Measurements from ENCODE around the gene PLBD2.

- TF ChIP-seq, protein P1, sequence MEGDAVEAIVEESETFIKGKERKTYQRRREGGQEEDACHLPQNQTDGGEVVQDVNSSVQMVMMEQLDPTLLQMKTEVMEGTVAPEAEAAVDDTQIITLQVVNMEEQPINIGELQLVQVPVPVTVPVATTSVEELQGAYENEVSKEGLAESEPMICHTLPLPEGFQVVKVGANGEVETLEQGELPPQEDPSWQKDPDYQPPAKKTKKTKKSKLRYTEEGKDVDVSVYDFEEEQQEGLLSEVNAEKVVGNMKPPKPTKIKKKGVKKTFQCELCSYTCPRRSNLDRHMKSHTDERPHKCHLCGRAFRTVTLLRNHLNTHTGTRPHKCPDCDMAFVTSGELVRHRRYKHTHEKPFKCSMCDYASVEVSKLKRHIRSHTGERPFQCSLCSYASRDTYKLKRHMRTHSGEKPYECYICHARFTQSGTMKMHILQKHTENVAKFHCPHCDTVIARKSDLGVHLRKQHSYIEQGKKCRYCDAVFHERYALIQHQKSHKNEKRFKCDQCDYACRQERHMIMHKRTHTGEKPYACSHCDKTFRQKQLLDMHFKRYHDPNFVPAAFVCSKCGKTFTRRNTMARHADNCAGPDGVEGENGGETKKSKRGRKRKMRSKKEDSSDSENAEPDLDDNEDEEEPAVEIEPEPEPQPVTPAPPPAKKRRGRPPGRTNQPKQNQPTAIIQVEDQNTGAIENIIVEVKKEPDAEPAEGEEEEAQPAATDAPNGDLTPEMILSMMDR (IDR thresholded peaks at IDR 0.05; ENCODE audit: borderline replicate concordance, extremely low read depth, low read length, poor library complexity, severe bottlenecking) = no peak
- TF ChIP-seq EZH2 (IDR thresholded peaks at IDR 0.05; ENCODE audit: borderline replicate concordance, low read depth, low read length, severe bottlenecking) = no peak
Observed at GRCh38 chr12:113398346-113399290, 40.2 kb downstream of the PLBD2 start.
